SK-N-MC (cell line): ENCODE measurements around the gene REEP6.

Experiments
- EZH2 ChIP-seq: fragments of 200-600 bp; sonication (generic); IDR thresholded peaks from one replicate; pipeline ENCODE4 v1.6.1; 2017; ENCODE audit warnings: antibody characterized with exemption
- FOXP2 ChIP-seq: optimal IDR thresholded peaks from 2 replicates; pipeline ENCODE3; 2011; ENCODE audit warnings: mild to moderate bottlenecking, moderate library complexity; ENCODE audit not compliant: insufficient read depth; ENCODE audit errors: extremely low read length, control extremely low read depth
- POLR2AphosphoS5 ChIP-seq: IDR thresholded peaks from 2 replicates; pipeline ENCODE4 v1.6.1; 2012; ENCODE audit warnings: mild to moderate bottlenecking, low read depth, low read length, borderline replicate concordance

DNA sequence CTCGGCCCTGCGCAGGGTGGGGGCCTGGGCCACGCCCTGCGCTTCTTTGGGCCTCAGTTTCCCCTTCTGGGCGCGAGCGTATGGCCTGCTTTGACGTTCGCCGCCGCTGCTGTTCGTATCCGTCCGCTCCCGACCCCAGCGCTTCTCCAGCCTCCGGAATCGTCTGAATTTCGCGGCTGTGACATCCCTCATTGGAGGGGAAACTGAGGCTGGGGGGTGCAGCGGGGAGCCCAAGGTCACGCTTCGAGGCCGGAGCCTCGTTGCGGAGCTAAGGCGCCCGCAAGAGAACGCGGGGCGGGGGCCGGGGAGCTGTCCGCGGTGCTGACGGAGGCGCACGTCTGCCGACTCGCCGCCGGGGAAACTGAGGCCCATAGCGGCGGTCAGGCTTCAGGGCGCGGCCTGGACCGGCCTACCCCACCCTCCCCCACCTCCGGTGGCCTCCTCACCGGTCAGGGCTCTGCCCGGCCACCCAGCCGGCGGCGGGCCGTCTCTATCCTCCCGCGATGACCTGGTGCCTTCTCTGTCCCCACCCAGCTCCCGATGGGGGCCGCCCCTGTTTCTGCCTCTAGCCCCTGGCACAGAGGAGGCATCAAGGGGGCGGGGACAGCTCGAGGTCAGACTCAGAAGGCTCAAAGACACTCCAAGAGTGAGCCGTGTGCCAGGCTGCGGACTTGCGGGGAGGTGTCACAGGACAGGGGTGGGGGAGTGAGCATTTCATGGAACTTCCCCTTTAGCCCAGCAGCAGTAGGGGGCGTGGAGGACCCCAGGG lies 44.1 kb upstream of the REEP6 start:
- TF ChIP-seq EZH2 (no peak), POLR2AphosphoS5 (no peak), FOXP2 (no peak)
